ENCODE measurements around the gene RAD21L1.
A peak's percentile ranks its signal among the peaks of the same experiment; 100 is the strongest.

Gene RAD21L1

DNA sequence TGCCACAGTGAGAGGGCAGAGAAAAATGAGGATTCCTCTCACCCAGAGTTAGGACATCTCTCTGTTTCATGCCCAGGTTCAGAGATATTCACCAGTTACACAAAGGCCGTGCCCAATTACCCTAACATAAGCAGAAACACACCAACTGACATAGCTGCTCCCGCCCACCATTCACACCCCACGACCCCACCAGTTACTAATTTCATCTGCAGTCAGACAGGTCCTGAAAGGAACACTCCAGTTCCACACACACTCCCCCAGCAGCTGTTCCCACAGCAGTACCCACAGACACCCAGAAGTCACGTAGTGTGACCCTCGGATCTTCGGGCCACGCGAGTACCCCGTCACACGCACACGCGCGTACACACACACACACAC is 41.6 kb upstream of the RAD21L1 start:
- TF ChIP-seq CTCF (IDR thresholded peaks at IDR 0.05): no peak

DNA sequence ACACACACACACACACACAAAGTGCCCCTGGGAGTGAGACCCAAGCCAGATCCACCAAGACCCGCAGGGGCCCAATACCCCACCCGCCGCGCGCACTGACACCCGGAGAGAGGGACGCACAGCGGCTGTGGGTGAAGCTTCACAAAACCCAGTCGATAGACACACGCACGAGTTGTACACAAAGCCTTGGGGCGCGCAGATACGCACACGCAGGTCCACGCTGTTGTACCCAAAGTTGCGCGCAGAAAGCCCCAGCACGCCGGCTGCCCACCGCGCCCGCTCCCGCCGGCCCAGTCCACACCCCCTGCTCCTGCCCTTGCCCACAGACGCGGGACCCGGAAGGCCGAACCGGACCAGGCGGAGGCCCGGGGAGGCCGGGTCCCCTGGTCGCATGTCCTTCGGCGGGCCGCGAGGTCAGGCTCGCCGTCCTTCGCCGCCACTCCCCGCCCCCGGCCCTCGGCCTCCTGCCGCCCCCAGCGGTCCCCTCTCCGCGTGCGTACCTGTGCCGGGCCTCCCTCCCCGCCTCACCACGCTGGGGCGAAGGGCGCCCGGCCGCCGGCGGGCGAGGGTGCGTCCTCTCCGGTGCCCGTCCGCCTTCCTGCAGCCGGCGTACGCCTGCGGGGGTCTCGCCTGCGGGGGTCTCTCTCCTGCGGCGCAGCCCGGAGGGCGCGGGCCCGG is 41.1 kb upstream of the RAD21L1 start, which contains the start of gene TMEM74B:
TSS of gene TMEM74B (minus strand) at position 344 of the 678 bp plus-strand sequence. CDS start 1,180 bp downstream, outside the sequence.
- no peak for TF ChIP-seq CTCF (IDR thresholded peaks at IDR 0.05)

DNA sequence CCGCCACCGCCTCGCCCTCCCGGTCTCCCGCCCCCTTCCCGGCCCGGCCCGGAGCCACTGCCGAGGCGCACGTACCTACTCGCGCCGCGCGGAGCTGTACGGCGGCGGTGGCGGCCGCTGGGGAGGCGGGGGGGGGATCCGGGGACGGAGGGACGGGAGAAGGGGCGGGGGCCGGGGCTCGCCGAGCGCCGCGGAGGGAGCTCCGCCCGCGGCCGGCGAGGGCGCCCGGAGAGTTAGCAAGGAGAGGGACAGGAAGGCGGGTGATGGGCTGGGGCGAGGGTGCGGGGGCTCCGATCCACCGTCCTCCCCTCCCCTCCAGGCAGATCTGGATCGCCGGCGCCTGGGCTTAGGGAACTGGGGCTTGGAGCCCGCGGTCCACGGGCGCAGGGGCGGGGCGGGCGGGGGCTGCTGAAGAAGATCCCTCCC is 40.5 kb upstream of the RAD21L1 start:
- no peak for TF ChIP-seq CTCF (IDR thresholded peaks at IDR 0.05)

- peak; percentile 68 for TF ChIP-seq CTCF (IDR thresholded peaks at IDR 0.05)
Measured at GRCh38 chr20:1185790-1186334, 40.0 kb upstream of the RAD21L1 start.

DNA sequence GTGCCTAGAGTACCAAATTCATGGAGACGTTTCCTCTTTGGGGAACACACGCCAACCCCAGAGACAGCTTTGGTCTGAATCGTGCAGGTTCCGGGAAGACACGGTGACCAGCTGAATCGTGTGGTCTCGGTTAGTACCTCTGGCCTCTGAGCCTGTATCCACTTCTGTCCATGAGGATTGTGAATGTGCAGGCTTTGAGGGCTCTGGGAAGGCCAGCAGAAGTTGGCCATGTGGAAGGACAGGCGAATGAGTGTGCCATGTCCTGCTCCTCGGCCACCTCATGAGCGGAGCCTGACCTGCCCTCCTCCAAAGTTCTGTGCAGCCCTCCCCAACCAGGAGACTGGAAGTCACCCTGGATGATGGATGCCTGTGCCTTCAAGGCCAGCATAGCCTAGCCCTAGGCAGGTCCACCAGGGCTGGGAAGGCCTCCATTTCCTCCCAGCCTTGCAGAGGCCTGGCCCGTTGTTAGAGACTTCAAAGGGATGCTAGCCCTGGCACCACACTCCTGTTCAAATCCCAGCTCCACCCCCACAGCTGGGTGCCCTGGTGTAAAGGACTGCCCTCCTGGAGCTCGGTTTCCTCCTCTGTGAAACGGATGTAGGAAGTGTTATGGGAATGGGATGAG is 39.4 kb upstream of the RAD21L1 start:
- TF ChIP-seq CTCF (IDR thresholded peaks at IDR 0.05): no peak

DNA sequence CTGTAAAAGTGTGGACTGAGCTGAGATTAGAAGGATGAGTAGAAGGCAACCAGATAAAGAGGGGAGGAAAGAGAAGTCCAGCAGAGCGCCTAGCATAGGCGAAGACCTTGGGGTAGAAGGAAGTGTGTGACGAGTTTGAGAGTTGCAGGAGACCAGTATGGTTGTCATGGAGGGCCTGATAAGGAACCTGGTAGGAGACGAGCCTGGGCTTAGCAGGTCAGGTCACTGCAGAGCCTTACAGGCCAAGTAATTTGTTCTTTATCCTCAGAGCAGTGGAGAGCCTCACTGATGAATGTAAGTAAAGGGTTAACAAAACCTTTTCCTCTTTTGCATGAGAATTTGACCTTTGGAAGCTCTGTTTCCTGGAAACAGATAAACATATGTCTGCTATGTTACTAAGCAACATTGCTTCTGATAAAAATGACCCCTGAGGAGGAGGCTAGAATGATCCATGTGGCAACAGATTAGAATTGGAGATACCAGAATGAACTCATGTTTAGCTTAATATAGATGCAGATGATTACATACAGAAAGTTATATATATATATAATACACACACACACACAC is 38.2 kb upstream of the RAD21L1 start:
- no peak for TF ChIP-seq CTCF (IDR thresholded peaks at IDR 0.05)

- no peak for TF ChIP-seq CTCF (IDR thresholded peaks at IDR 0.05)
Measured at GRCh38 chr20:1188347-1188746, 37.5 kb upstream of the RAD21L1 start.

All from LNCAP (cell line).